ENCODE measurements around the gene SLC8A1.

SLC8A1 gene

DNA sequence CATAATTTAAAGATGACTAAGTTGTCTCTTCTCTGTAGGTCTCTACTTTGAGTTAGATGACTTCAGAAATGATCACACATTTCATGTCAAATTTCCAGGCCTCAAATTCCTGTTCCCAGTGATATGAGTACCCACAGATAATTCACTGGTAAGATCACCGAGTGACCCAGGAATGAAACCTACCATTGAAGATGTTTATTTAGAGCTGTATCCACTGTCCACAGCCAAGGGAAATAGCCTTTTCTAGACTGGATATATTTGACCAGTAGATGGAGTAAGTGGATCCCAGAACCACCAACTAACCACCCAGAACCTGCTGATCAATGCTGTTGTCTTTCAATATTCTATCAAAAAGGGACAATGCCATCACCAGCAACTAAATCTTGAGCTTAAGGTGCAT, 238.8 kb downstream of the SLC8A1 start:
- DNase-seq (ENCODE audit: low spot score in 2 of 2) (no peak), ATAC-seq (replicated peaks; ENCODE audit: extremely low read depth, poor library complexity, severe bottlenecking) (no peak)
- Mint-ChIP-seq H3K27ac (ENCODE audit: low read depth) (no peak overlapping the region), H3K36me3 (ENCODE audit: insufficient read depth) (no peaks in the 10 kb centered on the region), H3K27me3 (no peaks in the 10 kb centered on the region), H3K4me3 (no peak overlapping the region), H3K9me3 (peaks cover 20% of the 10 kb centered on the region), H3K4me1 (no peaks in the 10 kb centered on the region)

DNA sequence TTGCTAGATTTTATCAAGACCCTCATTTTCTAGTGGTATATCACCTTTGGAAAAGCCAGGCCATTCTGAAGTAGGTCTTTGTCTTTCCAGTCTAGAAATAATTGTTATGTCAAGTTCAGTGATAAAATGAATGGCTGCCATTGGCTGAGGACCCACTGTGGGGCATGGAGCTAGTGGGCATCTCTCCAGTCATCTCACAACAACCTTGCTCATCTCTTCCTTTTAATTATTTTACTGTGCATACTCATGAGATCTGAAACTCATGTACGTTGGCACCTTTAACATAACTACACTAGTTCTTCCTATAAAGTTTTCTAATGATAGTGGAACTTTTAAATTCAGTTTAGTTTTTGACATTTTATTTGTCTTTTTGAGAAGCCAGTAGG, 240.9 kb downstream of the SLC8A1 start:
- Mint-ChIP-seq H3K27me3 (no peaks in the 10 kb centered on the region), H3K4me1 (no peaks in the 10 kb centered on the region), H3K9me3 (peaks cover 21% of the 10 kb centered on the region), H3K36me3 (ENCODE audit: insufficient read depth) (no peaks in the 10 kb centered on the region), H3K4me3 (no peak overlapping the region), H3K27ac (ENCODE audit: low read depth) (no peak overlapping the region)
- DNase-seq (ENCODE audit: low spot score in 2 of 2) (no peak), ATAC-seq (replicated peaks; ENCODE audit: extremely low read depth, poor library complexity, severe bottlenecking) (no peak)

DNA sequence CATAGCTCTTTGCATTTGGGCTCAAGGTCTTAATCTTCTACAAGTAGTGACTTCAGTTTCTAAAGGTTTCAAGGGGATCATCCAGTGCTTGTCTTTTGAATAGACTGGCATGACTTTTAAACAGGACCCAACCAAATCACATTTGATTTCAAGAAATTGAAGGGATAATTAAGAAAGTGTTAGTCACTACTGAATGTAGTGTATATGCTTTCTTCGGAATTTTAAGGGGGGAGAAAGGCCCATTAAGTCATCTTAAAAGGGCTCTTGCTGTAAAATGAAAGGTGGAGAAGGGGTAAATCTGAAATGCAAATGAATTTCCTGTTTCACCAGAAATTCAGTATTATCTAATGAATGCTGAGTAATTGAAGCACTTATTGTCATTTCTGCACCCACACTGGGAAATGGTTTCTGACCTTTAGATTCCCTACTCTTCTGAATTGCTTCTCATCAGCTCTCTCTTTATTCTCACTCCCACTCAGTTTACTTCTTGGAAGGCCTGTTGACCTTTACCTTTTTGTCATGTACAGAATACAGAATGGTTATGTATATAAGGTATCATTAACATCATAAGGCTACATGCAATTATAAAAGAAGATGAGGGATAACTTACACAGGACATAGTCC, 241.4 kb downstream of the SLC8A1 start:
- Mint-ChIP-seq H3K4me3 (no peak overlapping the region), H3K4me1 (no peaks in the 10 kb centered on the region), H3K27me3 (no peaks in the 10 kb centered on the region), H3K36me3 (ENCODE audit: insufficient read depth) (no peaks in the 10 kb centered on the region), H3K27ac (ENCODE audit: low read depth) (no peak overlapping the region), H3K9me3 (peaks cover 19% of the 10 kb centered on the region)
- no peak for DNase-seq (ENCODE audit: low spot score in 2 of 2)
- ATAC-seq (replicated peaks; ENCODE audit: extremely low read depth, poor library complexity, severe bottlenecking) = no peak

DNA sequence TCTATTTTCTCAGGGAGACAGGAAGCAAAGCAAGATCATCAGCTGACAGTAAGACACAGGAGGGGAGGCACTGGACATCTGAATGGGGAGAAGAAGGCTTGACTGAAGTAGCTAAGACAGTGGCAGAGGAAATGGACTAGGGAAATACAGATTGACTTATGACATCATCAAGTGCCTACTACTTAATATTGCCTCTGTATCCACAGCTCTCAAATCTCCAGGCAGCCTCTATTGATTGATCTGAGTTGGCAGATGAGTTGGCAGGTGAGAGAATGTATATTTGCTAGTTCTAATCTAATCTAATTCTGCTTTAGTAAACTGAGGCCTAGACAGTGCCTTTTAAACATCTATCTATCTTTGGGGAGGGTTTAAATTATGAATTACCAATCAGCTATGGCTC, 242.1 kb downstream of the SLC8A1 start:
- DNase-seq (ENCODE audit: low spot score in 2 of 2) = no peak
- Mint-ChIP-seq H3K4me3 (no peak overlapping the region), H3K27ac (ENCODE audit: low read depth) (no peak overlapping the region), H3K9me3 (peaks cover 19% of the 10 kb centered on the region), H3K4me1 (no peaks in the 10 kb centered on the region), H3K36me3 (ENCODE audit: insufficient read depth) (no peaks in the 10 kb centered on the region), H3K27me3 (no peaks in the 10 kb centered on the region)
- ATAC-seq (replicated peaks; ENCODE audit: extremely low read depth, poor library complexity, severe bottlenecking) = no peak

DNA sequence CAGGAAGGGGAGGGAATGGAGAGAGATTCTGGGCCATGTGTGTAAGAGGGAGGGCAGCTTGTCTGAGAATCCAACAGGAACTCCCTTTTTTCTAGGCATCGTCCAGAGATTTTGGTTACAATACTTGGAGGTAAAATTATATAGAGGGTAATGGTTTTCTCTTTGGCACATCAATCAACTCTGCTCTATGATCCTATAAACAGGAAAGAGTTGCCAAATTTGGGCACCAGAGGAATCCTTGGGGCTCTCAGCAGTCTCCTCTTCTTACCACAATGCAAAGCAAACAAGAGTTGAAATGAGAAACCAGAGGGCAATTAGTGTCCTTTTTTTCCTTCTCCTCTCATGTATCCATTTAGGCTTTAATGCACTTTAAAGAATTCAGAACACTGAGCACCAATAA, 243.4 kb downstream of the SLC8A1 start:
- no peak for ATAC-seq (replicated peaks; ENCODE audit: extremely low read depth, poor library complexity, severe bottlenecking)
- no peak overlapping the region for H3K27ac Mint-ChIP-seq (ENCODE audit: low read depth)

DNA sequence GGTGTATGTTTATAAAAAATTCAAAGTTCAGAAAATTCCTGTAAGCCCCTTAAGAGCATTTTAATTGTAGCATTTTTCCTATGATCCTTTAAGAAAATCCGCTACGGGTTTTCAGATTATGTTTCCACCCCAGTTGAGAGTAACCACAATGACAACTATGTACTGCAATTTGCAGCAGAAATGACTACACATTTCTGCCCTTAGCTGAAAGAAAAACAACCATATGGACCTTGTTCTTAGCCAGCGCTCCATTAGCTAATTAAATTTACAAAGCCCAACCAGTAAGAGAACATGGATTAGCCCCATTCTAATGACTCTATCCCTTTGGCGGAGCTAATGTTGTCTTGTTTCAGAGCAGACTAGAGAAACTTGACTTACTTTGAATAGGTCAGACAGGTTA, 247.6 kb downstream of the SLC8A1 start:
- peaks cover 14% of the 10 kb centered on the region for H3K9me3 Mint-ChIP-seq
- DNase-seq (ENCODE audit: low spot score in 2 of 2) (no peak), ATAC-seq (replicated peaks; ENCODE audit: extremely low read depth, poor library complexity, severe bottlenecking) (no peak)
- no peaks in the 10 kb centered on the region for H3K36me3 Mint-ChIP-seq (ENCODE audit: insufficient read depth)
- no peak overlapping the region for H3K27ac Mint-ChIP-seq (ENCODE audit: low read depth)
- no peaks in the 10 kb centered on the region for H3K27me3 Mint-ChIP-seq
- H3K4me1 Mint-ChIP-seq = no peaks in the 10 kb centered on the region
- H3K4me3 Mint-ChIP-seq = no peak overlapping the region

More for the DNA sequence above, 243.4 kb downstream of the SLC8A1 start:
- Mint-ChIP-seq H3K4me3 (no peak overlapping the region), H3K36me3 (ENCODE audit: insufficient read depth) (no peaks in the 10 kb centered on the region), H3K27me3 (no peaks in the 10 kb centered on the region), H3K4me1 (no peaks in the 10 kb centered on the region), H3K9me3 (peaks cover 19% of the 10 kb centered on the region)
- DNase-seq (ENCODE audit: low spot score in 2 of 2) = no peak

DNA sequence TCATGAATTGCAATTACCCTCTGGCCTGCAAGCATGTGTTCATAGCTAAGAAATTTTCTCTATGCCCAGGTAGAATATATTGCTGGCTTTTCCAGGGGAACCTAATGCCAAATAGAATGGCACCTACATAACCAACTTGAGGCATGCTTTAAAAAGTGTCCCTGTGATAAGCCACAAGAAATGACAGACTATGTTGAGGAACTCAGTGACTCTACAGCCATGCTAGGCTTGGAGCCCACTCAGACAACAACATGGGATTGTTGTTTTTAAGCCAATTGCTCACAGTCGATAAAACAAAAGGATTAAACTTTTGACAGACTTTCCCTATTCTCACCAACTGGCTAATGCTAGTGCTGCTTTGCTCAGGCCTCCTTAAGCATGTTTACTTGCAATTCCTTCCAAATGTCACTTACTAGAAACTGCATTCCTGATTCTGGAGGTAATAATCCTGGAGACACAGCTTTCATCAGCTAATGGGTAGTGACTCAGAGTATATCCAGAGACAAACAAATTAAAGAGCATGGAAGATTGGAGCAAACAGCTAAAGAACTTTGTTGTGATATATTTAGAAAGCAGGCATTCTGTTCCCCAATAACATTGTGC, 249.0 kb downstream of the SLC8A1 start:
- ATAC-seq (replicated peaks; ENCODE audit: extremely low read depth, poor library complexity, severe bottlenecking) = no peak
- no peaks in the 10 kb centered on the region for H3K4me1 Mint-ChIP-seq
- no peaks in the 10 kb centered on the region for H3K36me3 Mint-ChIP-seq (ENCODE audit: insufficient read depth)
- H3K27me3 Mint-ChIP-seq = no peaks in the 10 kb centered on the region
- no peak for DNase-seq (ENCODE audit: low spot score in 2 of 2)
- H3K27ac Mint-ChIP-seq (ENCODE audit: low read depth) = no peak overlapping the region
- peaks cover 3% of the 10 kb centered on the region for H3K9me3 Mint-ChIP-seq
- no peak overlapping the region for H3K4me3 Mint-ChIP-seq

DNA sequence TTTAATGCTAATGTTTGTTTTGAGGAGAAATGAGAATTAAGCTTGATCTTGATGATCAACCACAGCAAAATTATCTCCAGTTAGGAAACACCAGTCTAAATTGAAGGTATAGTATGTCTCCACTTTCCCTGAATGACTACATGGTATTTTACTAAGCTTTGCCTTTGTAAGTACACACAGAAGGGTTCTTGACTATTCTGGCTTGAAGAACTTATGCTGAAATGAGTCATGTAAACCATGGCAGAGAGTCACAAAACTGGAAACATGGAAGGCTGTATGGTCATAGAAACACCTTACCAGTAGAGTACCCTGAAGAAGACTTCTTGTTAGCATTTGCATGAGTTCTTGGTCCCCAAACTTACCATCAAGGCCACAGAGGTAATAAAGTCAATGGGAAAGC, 250.5 kb downstream of the SLC8A1 start:
- no peaks in the 10 kb centered on the region for H3K27me3 Mint-ChIP-seq
- no peaks in the 10 kb centered on the region for H3K4me1 Mint-ChIP-seq
- DNase-seq (ENCODE audit: low spot score in 2 of 2) = no peak
- no peak overlapping the region for H3K4me3 Mint-ChIP-seq
- ATAC-seq (replicated peaks; ENCODE audit: extremely low read depth, poor library complexity, severe bottlenecking) = no peak
- H3K36me3 Mint-ChIP-seq (ENCODE audit: insufficient read depth) = no peaks in the 10 kb centered on the region
- no peaks in the 10 kb centered on the region for H3K9me3 Mint-ChIP-seq
- no peak overlapping the region for H3K27ac Mint-ChIP-seq (ENCODE audit: low read depth)

DNA sequence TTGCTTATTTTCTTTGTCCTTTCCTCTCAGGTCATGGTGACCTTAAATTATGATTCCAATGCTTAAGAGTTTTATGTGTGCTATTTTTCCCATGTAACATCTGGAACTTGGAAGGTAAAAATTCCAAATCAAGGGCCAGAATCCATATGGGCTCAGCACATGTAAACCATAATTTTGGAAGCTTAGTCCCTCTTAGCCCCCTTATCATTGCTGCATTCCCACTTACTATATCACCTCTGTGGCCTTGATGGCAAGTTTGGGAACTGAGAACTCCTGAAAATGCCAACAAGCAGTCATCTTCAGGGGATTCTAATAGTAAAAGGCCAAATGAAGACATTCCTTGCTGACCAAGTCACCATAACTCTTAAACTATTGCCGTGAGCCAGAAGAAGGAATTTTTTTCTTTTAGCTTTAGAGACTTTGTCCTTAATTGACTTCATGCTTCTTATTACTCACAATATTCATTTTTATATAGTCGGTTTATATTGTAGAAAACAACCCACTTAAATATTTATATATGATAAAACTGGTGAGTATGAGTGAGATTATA, 251.4 kb downstream of the SLC8A1 start:
- DNase-seq (ENCODE audit: low spot score in 2 of 2) (no peak), ATAC-seq (replicated peaks; ENCODE audit: extremely low read depth, poor library complexity, severe bottlenecking) (no peak)
- Mint-ChIP-seq H3K27ac (ENCODE audit: low read depth) (no peak overlapping the region), H3K4me3 (no peak overlapping the region), H3K27me3 (no peaks in the 10 kb centered on the region), H3K4me1 (no peaks in the 10 kb centered on the region), H3K9me3 (no peaks in the 10 kb centered on the region), H3K36me3 (ENCODE audit: insufficient read depth) (no peaks in the 10 kb centered on the region)

DNA sequence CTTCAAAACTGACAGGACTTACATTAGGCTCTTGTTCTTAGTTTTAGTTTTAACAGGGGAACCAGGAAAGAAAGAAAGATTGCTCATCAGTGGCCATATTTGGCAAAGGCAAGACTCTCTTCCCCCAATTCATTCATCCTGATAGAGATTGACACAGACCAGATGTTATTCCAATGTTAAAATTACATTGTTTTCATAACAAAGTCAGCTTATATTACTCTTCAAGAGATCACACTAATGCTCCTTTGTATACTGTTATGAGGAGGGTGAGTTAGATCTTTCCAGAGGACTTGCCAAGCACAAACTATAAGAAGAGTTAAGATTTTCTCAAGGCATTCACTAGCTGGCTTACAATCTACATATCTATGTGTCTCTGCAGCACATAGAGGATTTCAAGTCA, 252.1 kb downstream of the SLC8A1 start:
- Mint-ChIP-seq H3K4me1 (no peaks in the 10 kb centered on the region), H3K27ac (ENCODE audit: low read depth) (no peak overlapping the region), H3K36me3 (ENCODE audit: insufficient read depth) (no peaks in the 10 kb centered on the region), H3K9me3 (peaks cover 2% of the 10 kb centered on the region), H3K4me3 (no peak overlapping the region), H3K27me3 (no peaks in the 10 kb centered on the region)
- no peak for ATAC-seq (replicated peaks; ENCODE audit: extremely low read depth, poor library complexity, severe bottlenecking)
- DNase-seq (ENCODE audit: low spot score in 2 of 2) = no peak

DNA sequence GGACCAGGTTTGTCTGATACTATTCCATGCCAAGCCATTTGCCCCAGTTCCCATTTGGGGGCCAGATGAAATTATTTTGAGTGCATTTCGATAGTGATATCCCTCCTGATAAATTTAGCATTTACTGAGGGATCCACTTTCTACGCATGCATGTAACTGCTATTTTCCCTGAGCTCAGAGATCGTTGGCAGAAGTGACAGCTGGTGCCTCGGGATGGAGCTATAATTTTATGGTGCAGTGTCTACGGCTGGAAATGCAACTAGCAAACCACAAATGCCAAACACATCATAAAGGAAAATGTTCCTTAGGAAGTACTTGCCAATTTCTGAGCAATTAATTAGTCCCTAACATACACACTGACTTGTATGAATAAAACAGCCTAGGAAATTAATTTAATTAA, 254.8 kb downstream of the SLC8A1 start:
- ATAC-seq (replicated peaks; ENCODE audit: extremely low read depth, poor library complexity, severe bottlenecking) = no peak
- peaks cover 10% of the 10 kb centered on the region for H3K9me3 Mint-ChIP-seq
- H3K36me3 Mint-ChIP-seq (ENCODE audit: insufficient read depth) = no peaks in the 10 kb centered on the region
- H3K4me1 Mint-ChIP-seq = no peaks in the 10 kb centered on the region
- no peaks in the 10 kb centered on the region for H3K27me3 Mint-ChIP-seq
- H3K4me3 Mint-ChIP-seq = no peak overlapping the region
- no peak for DNase-seq (ENCODE audit: low spot score in 2 of 2)
- H3K27ac Mint-ChIP-seq (ENCODE audit: low read depth) = no peak overlapping the region

DNA sequence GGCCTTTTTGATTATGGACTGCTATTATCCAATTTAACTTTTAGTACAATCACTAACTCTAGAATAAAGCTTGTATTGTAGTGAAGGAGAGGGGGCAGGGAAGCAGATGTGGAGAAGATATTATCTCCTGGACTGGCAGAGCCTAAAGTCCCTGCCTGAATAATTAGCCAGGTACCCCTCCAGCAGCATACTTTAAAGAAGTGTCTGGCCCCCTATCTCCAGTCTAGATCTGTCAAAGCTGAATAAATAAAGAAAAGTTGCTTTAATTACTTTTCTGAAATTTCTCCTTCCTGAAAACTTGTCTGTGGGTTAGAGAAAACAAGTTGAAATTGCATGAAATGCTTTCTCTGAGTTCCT, 258.2 kb downstream of the SLC8A1 start:
- no peak overlapping the region for H3K27ac Mint-ChIP-seq (ENCODE audit: low read depth)
- H3K9me3 Mint-ChIP-seq = peaks cover 15% of the 10 kb centered on the region
- ATAC-seq (replicated peaks; ENCODE audit: extremely low read depth, poor library complexity, severe bottlenecking) (no peak), DNase-seq (ENCODE audit: low spot score in 2 of 2) (no peak)
- no peaks in the 10 kb centered on the region for H3K4me1 Mint-ChIP-seq
- H3K27me3 Mint-ChIP-seq = no peaks in the 10 kb centered on the region
- no peaks in the 10 kb centered on the region for H3K36me3 Mint-ChIP-seq (ENCODE audit: insufficient read depth)
- no peak overlapping the region for H3K4me3 Mint-ChIP-seq

DNA sequence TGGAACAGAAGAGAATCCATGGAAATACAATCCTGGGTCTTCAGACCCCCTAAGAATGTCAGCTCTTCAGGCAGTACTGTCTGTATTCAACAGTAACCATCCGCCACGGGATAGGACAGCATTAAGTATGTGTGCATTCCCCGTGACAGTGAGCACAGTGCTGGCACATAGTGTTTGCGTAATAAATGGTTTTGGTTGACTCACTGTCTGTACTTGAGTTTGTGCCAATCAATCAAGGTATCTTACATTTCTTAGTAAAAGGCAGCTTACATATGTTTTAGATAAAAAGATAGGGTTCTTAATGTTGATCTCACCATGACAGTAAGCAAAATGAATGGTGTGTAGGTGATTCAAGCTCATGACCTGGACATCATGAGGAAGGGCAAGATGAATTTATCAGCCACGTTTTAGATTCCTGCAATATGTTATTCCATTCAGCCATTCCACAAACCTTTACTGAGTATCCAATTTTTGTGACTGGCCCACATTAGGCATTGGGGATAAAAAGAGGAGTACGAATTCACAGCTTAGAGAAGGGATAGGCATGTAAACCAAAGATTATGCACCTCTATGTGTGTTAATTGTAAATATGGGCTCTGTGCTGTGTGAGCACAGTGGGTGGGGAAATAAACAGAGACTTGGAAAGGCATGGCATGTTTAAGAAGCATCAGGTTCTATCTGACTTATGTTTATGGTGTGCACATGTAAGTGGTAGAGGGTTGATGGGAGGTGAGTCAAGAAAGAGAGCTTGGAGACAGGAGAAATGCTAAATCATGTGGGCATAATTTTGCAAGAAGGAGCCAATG, 258.8 kb downstream of the SLC8A1 start:
- no peaks in the 10 kb centered on the region for H3K4me1 Mint-ChIP-seq
- DNase-seq (ENCODE audit: low spot score in 2 of 2) (no peak), ATAC-seq (replicated peaks; ENCODE audit: extremely low read depth, poor library complexity, severe bottlenecking) (no peak)
- H3K27ac Mint-ChIP-seq (ENCODE audit: low read depth) = no peak overlapping the region
- H3K4me3 Mint-ChIP-seq = no peak overlapping the region
- H3K9me3 Mint-ChIP-seq = peaks cover 15% of the 10 kb centered on the region
- H3K36me3 Mint-ChIP-seq (ENCODE audit: insufficient read depth) = no peaks in the 10 kb centered on the region
- no peaks in the 10 kb centered on the region for H3K27me3 Mint-ChIP-seq
